ENCODE measurements around the gene MICAL2. TPM values are rescaled to one million over a fixed set of nuclear protein-coding genes. Genes with fewer than 3 reads are reported as not detected.
A peak's percentile ranks its signal among the peaks of the same experiment; 100 is the strongest.

The MICAL2 gene
- total RNA-seq, 2 donors from 2014 or later: 19.9 to 39.6 TPM

DNA sequence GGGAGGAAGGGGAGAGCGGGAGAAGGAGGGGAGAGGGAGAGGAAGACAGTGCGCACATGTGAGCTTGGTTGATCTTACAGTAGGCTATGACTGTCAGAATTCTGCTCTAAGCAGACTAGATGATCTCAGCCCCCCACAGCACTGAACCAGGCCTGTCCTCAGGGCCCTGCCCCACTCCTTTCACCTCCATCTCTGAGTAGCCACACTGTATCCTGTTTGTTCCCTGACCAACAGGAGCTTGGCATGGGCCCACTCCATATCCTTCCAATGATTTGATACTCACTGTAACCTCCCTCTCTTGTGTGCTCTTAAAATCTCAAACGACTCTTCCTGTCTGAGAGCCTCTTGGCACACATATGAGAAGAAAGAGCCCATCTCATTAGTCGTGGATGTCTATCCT is 180.9 kb downstream of the MICAL2 start:
- Mint-ChIP-seq H3K36me3 (no peaks in the 10 kb centered on the region), H3K27me3 (no peaks in the 10 kb centered on the region), H3K4me1 (ENCODE audit: low read depth in 2 of 2) (peaks cover 3 to 9% of the 10 kb centered on the region in 2 donors), H3K27ac (no peak overlapping the region), H3K9me3 (no peaks in the 10 kb centered on the region), H3K4me3 (no peak overlapping the region)
- DNase-seq (ENCODE audit: low spot score) (no peak), ATAC-seq (peak in 1 of 2 donors; percentile 13)

DNA sequence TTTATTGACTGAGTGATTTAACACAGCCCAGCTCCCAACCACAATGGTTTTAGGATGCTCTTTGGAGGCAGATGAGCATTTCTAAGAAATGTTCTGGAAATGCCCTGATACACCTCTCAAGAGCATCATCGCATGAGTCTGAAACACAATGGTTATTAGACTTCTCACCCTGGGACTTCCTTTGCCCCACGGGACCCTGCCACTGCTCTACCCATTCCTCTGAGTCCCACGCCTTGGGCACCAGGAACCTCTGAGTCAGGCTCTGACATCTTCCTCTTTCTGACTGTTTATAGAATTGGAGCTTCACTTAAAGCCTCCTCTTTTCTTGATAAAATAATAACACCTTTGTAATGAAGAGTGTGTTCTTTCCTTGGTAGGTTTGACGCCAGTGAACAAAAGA is 181.4 kb downstream of the MICAL2 start:
- no peak overlapping the region for H3K4me3 Mint-ChIP-seq
- no peaks in the 10 kb centered on the region for H3K9me3 Mint-ChIP-seq
- no peaks in the 10 kb centered on the region for H3K36me3 Mint-ChIP-seq
- H3K27ac Mint-ChIP-seq: no peak overlapping the region
- ATAC-seq: no peak
- peaks cover 3 to 9% of the 10 kb centered on the region in 2 donors for H3K4me1 Mint-ChIP-seq (ENCODE audit: low read depth in 2 of 2)
- DNase-seq (ENCODE audit: low spot score): no peak
- H3K27me3 Mint-ChIP-seq: no peaks in the 10 kb centered on the region

DNA sequence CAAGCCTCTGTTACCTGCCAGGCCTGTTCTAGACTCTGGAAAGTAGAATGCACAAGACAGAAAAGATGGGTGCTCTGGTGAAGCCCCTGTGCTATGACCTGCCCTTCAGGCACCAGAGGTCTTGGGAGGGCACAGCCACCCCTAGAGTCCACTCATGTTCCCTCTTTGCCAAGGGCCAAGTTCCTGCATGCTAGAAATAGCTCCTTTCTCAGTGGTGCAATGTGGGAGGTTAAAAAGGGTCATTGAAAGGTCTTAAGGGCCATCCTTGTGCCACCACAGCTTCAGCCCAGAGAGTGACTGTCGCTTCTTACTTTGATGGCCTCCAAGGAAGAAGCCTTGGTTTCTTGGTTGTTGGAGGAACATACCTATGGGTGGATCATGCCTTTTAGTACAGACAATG is 182.4 kb downstream of the MICAL2 start:
- ATAC-seq (no peak), DNase-seq (ENCODE audit: low spot score) (no peak)
- Mint-ChIP-seq H3K9me3 (no peaks in the 10 kb centered on the region), H3K27ac (no peak overlapping the region), H3K27me3 (no peaks in the 10 kb centered on the region), H3K4me3 (no peak overlapping the region), H3K4me1 (ENCODE audit: low read depth in 2 of 2) (peaks cover 3 to 9% of the 10 kb centered on the region in 2 donors), H3K36me3 (no peaks in the 10 kb centered on the region)

DNA sequence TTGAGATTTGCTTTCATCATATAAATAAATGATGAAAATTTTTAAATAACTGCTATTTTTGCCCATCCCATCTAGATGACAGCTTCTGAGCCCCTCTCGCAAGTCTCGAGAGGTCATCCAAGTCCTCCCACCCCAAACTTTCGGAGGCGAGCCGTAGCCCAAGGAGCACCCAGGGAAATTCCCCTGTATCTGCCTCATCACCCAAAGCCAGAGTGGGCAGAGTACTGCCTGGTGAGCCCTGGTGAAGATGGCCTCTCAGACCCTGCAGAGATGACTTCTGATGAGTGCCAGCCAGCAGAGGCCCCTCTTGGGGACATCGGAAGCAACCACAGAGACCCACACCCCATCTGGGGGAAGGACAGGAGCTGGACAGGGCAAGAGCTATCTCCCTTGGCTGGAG is 183.1 kb downstream of the MICAL2 start:
- peaks cover 3 to 9% of the 10 kb centered on the region in 2 donors for H3K4me1 Mint-ChIP-seq (ENCODE audit: low read depth in 2 of 2)
- no peaks in the 10 kb centered on the region for H3K27me3 Mint-ChIP-seq
- no peaks in the 10 kb centered on the region for H3K36me3 Mint-ChIP-seq
- no peak overlapping the region for H3K4me3 Mint-ChIP-seq
- DNase-seq (ENCODE audit: low spot score) (no peak), ATAC-seq (no peak)
- H3K27ac Mint-ChIP-seq: no peak overlapping the region
- no peaks in the 10 kb centered on the region for H3K9me3 Mint-ChIP-seq

DNA sequence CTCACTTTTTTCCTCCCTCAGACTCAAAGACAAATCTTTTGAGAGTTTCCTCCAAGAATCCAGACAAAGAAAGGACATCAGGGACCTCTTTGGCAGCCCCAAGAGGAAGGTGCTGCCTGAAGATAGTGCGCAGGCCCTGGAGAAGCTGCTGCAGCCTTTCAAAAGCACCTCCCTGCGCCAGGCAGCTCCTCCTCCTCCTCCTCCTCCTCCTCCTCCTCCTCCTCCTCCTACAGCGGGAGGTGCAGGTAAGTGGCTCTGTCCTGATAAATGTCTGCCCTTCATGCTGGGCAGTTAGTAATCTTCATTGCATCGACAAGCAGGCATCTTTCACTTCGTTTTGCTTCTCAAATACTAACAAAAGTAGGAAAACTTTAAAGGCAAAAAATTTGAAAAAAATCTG is 184.2 kb downstream of the MICAL2 start:
- Mint-ChIP-seq H3K27ac (no peak overlapping the region), H3K9me3 (no peaks in the 10 kb centered on the region), H3K4me3 (no peak overlapping the region), H3K36me3 (no peaks in the 10 kb centered on the region), H3K27me3 (no peaks in the 10 kb centered on the region), H3K4me1 (ENCODE audit: low read depth in 2 of 2) (peaks cover 3 to 9% of the 10 kb centered on the region in 2 donors)
- no peak for DNase-seq (ENCODE audit: low spot score)
- no peak for ATAC-seq

DNA sequence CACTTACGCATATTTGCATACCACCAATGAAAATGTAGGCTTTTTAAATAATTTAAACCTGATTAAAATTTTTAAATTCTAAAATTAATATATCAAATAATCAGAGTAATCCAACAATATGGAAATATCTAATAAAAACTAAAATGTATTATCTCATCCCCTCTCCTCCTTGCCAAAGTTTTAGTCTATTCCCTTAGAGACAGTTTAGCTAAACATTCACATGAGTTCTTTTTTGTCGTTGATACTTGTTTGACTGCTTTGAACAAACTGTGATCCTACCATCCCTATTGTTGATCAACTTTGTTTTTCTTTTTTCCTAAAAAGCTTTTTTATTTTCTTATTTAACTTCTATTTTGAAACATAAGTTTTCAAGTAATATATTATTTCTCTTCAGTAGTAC is 185.6 kb downstream of the MICAL2 start:
- Mint-ChIP-seq H3K4me1 (ENCODE audit: low read depth in 2 of 2) (no peaks in the 10 kb centered on the region), H3K9me3 (no peaks in the 10 kb centered on the region), H3K27ac (no peak overlapping the region), H3K36me3 (no peaks in the 10 kb centered on the region), H3K27me3 (no peaks in the 10 kb centered on the region), H3K4me3 (no peak overlapping the region)
- DNase-seq (ENCODE audit: low spot score) (no peak), ATAC-seq (no peak)

DNA sequence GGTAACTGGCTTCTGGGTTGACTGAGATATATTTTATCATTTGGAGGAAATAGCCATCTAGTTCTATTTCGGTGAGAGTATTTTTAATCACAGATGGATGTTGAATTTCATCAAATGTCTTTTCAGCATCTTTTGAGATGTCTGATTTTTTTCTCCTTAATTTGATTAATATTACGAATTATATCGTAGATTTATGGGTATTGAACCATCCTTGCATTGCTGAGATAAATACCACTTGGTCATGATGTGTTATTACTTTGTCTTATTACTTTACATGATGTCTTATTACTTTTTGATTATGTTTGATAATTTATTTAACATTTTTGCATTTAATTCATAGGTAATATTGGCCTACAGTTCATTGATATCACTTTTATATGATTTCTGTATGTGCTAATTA is 188.2 kb downstream of the MICAL2 start:
- H3K9me3 Mint-ChIP-seq: no peaks in the 10 kb centered on the region

DNA sequence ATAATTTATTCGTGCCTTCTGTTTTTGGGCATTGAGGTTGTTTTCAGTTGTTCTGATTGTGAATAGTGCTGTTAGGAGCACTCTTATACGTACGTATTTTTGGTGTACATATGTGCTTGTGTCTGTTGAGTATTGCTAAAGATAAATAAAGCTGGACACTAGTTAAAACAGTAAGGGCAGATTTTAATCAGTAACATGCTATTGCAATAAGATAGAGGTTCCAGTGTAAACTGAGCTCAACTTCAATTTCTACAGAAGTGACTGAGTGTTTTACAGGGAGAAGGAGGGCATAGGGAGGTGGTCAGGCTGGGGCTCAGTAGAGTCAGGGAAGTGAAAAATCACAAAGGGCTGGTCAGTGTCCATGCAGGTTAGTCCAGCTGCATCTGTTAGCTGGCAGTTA is 191.0 kb downstream of the MICAL2 start:
- Mint-ChIP-seq H3K36me3 (no peaks in the 10 kb centered on the region), H3K9me3 (no peaks in the 10 kb centered on the region), H3K4me1 (ENCODE audit: low read depth in 2 of 2) (no peaks in the 10 kb centered on the region), H3K27ac (no peak overlapping the region), H3K27me3 (no peaks in the 10 kb centered on the region), H3K4me3 (no peak overlapping the region)
- no peak for ATAC-seq
- no peak for DNase-seq (ENCODE audit: low spot score)

More for the DNA sequence above, 188.2 kb downstream of the MICAL2 start:
- Mint-ChIP-seq H3K4me3 (no peak overlapping the region), H3K27me3 (no peaks in the 10 kb centered on the region), H3K4me1 (ENCODE audit: low read depth in 2 of 2) (no peaks in the 10 kb centered on the region), H3K27ac (no peak overlapping the region), H3K36me3 (no peaks in the 10 kb centered on the region)
- ATAC-seq: no peak
- no peak for DNase-seq (ENCODE audit: low spot score)

DNA sequence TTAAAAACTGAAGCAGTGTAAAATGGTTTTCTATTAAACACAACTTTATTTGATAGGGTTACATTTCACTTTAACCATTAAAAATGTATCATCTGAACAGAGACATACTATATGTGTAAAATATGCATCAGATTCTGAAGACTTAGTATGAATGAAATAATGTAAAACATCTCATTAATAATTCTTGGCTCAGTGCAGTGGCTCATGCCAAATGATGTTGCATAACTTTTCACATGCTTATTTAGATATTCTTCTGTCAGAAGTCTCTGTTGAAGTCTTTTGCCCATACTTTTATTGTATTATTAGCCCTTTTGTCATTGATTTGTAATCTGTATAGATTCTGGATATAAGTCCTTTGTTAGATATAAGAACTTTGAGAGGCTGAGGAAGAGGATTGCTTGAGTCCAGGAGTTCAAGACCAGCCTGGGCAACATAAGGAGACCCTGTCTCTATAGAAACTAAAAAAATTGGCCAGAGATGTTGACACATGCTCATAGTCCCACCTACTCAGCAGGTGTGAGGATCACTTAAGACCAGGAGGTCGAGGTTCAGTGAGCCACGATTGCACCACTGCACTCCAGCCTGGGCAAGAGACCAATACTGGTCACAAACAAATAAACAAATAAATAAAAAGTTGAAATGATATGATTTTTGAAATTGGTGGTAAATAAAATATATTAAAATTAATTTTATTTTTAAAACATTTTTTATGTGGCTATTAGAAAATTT is 193.2 kb downstream of the MICAL2 start:
- no peak for DNase-seq (ENCODE audit: low spot score)
- Mint-ChIP-seq H3K27me3 (no peaks in the 10 kb centered on the region), H3K4me3 (no peak overlapping the region), H3K27ac (no peak overlapping the region), H3K4me1 (ENCODE audit: low read depth in 2 of 2) (no peaks in the 10 kb centered on the region), H3K9me3 (no peaks in the 10 kb centered on the region), H3K36me3 (no peaks in the 10 kb centered on the region)
- ATAC-seq: no peak

DNA sequence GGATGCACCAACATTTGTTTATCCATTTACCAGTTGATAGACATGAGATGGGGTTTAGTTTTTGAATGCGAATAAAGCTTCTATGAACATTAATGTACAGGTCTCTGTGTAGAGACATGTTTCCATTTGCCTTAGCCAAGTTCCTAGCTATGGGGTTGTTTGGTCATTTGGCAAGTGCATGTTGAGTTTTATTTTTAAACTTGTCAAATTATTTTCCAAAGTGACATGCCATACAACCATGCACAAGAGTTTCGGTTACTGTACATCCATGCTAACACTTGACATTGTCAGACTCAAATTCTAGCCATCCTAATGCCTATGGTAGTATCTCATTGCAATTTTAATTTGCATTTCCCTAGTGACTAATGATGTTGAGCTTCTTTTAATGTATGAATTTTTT is 196.4 kb downstream of the MICAL2 start:
- Mint-ChIP-seq H3K4me3 (no peak overlapping the region), H3K9me3 (no peaks in the 10 kb centered on the region), H3K36me3 (no peaks in the 10 kb centered on the region), H3K27me3 (peaks cover 0 to under 1% of the 10 kb centered on the region in 2 donors), H3K27ac (no peak overlapping the region), H3K4me1 (ENCODE audit: low read depth in 2 of 2) (no peaks in the 10 kb centered on the region)
- no peak for DNase-seq (ENCODE audit: low spot score)
- ATAC-seq: no peak

DNA sequence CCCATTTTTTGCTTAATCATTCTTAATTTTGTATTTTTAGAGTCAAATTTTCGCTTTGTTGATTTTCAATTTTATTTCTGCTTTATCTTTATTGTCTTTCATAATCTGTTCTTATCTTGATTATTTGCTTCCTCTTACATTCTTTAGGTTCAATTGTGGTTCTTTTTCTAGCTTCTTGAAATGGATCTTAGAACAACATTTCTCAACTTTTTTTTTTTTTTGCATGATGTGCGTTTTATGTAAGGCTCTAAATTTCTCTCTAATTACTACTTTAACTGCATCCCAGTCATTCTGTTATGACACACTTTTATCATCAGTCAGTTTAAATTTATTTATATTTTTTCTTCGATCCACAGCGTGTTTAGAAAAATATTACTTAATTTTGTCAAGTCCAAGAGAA is 201.7 kb downstream of the MICAL2 start:
- no peak overlapping the region for H3K4me3 Mint-ChIP-seq
- H3K27ac Mint-ChIP-seq: no peak overlapping the region
- no peak for ATAC-seq
- H3K27me3 Mint-ChIP-seq: peaks cover 3 to 14% of the 10 kb centered on the region in 2 donors
- H3K9me3 Mint-ChIP-seq: no peaks in the 10 kb centered on the region
- H3K4me1 Mint-ChIP-seq (ENCODE audit: low read depth in 2 of 2): no peaks in the 10 kb centered on the region
- H3K36me3 Mint-ChIP-seq: no peaks in the 10 kb centered on the region
- no peak for DNase-seq (ENCODE audit: low spot score)

Other genes with a start within 250 kb of the MICAL2 start
- gene DKK3, start 102.0 kb upstream of the MICAL2 start, total RNA-seq: not detected

Data from natural killer cell treated with Interleukin-12 subunit alpha and Interleukin-12 subunit beta and Interleukin-15 and Interleukin-18, amount 100 ng/mL, for 72 hours (primary cell).